Measurements from ENCODE around the gene ARHGAP26.
A peak's percentile ranks its signal among the peaks of the same experiment; 100 is the strongest.

The ARHGAP26 gene

DNA sequence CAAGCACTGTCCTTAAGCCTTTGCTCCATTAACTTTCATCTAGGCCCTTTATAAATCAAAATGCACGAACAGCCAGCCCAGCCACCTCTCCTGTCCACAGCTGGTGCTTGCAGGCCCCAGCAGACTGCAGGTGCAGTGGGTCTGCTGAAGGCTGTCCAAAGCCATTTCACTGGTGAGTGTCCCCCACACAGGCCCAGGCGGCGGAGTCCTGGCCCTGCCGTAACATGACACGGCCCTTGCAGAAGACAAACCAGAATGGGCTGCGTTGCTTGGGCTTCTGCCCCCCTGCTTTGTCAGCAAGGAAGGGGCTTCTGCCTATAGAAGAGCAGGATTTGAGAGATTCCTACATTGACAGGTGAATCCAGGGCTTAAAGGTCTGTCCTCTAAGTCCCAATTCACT lies 444.7 kb downstream of the ARHGAP26 start:
- DNase-seq (ENCODE audit: low read depth in 2 of 3, low spot score in 1 of 3), result no peak

DNA sequence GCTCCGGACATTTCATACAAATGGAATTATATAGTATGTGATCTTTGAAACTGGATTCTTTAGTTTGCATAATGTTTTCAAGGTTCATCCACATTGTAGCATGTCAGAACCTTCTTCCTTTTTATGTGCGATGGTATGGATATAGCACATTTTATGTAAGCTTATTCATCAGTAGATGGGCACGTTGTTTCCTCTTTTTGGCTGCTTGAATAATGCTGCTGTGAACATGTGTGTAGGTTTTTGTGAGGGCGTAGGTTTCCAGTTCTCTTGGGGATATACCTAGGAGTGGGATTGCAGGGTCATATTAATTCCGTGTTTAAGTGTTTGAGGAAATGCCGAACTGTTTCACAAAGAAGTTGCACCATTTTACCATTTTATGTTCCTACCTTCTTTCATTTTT lies 445.5 kb downstream of the ARHGAP26 start:
- no peak for DNase-seq (ENCODE audit: low read depth in 2 of 3, low spot score in 1 of 3)

DNA sequence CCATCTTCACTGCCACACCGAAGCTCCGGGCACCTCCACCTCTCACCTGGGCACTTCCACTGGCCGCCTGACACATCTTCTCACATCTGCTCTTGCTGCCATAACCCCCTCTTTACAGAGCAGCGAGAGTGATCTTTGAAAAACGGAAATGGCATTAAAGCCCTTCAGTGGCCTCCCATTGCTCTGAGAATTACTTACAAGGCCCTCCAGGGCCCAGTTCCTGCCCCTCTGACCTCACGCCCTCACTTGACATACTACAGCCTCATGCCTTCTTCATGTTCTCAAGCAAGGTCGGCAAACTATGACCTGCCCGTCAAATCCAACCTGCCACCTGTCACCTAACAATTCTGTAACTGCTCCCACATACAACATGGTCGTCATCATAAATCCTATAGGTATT lies 446.0 kb downstream of the ARHGAP26 start:
- no peak for DNase-seq (ENCODE audit: low read depth in 2 of 3, low spot score in 1 of 3)

DNA sequence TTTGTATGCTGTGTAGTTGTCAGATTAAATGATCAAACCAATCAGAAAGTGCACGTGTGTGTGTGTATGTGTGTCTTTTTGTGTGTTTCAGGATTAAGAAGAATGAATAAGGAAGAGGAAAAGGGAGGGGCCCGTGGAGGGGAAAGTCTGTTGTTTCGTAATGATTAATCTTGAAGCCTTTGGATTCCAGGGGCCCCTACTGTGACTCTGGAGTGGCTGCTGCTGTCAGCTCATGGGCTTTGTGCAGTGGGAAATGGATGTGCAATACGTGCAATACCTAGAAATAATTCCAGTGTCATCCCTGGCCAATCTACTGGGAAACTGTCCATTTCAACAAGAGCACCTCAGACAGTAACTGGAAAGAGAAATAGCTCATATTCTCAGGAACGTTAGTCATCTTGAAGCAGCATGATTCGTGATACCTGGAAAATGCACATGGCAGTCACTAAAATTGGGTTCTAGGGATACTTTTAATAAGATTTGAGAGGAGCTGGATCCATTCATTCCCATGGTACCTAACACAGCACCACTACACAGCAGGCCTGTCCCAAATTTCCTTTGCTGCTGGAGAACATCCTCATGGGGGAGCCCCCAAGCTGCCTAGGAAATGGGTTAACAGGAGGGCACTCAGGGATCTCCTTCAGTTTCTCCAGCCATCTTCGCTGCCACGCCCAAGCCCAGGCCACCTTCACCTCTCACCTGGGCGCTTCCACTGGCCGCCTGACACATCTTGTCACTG lies 447.1 kb downstream of the ARHGAP26 start:
- no peak for DNase-seq (ENCODE audit: low read depth in 2 of 3, low spot score in 1 of 3)

DNA sequence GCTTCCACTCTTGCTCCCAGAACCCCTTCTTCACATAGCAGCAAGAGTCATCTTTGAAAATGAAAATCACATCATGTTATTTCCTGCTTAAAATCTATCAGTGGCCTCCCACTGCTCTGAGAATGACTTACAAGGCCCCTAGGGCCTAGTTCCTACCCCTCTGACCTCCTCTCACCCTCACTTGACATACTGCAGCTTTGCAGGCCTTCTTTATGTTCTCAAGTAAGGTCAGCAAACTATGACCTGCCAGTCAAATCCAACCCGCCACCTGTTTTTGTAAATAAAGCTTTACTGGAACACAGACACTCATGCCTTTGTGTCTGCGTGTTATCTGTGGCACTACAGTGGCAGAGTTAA lies 447.6 kb downstream of the ARHGAP26 start:
- no peak for DNase-seq (ENCODE audit: low read depth in 2 of 3, low spot score in 1 of 3)

DNA sequence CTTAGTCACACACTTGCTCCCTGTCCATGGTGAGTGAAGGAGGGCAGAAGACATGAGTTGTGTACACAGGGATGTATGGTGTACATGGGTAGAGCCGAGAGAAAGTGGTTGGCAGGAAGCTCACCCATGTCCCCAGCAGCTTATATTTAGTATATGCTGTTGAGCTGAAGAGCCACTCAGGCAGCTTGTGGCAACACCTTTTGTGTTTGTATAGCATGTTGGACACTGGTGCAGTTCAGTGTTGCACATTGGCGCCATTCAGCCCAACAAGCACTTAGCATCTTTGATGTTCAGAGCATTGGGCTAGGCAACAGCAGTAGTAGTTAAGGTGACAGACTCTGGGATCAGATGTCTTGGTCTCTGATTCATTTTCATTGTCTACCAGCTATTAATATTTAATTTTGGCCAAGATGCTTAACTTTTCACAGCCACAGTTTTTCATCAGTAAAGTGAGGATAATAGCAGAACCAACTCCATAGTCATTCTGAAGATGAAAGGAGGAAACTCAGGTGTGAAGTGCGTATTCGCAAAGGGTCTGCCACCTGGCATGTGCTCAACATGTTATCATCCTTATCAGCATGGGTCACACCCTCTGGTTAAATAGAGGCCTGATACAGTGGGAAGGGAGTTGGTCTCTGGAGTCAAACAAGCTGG lies 448.5 kb downstream of the ARHGAP26 start:
- DNase-seq (ENCODE audit: low read depth in 2 of 3, low spot score in 1 of 3), result no peak

DNA sequence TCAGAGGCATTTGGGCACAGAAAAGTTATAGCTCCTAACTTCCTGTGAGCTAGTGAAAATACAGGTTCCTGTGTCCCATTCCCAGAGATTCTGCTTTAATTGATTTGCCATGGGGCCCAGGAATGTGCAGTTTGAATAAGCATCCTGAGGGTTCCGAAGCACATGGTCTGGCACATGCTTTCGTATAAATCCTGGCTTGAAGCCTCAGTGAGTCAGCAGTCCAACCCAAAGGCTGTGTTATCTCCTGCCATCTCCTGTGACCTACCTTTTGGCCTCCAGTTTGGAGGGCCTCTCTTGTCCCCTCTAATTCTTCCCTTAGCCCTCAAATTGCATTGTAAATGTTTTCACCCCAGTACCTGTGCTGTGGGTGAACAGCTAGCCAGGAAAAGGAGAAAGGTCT lies 449.5 kb downstream of the ARHGAP26 start:
- DNase-seq (ENCODE audit: low read depth in 2 of 3, low spot score in 1 of 3), result no peak

DNA sequence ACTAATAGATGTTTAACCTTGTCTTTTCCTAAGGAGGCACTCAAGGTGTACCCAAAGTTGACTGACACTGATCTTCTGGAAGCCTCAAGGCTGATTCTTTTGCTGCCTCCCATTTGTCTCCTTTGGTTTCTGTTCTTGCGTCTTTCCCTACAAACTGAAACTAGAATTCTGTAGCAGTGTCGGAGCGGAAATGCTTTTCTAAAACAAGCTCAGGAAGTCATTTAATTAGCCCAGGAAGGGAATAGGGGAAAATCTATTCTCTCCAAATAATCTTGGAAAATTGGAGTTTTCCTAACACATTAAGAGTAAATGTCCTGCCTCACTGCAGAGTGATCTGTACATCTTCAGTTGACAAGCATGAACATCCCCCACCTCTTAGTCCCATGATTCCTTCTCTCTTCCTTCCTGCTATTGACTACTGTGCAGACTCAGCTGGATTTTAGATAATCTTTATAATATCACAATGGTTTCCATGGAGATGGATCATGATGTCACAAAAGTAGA lies 450.6 kb downstream of the ARHGAP26 start:
- no peak for DNase-seq (ENCODE audit: low read depth in 2 of 3, low spot score in 1 of 3)

DNA sequence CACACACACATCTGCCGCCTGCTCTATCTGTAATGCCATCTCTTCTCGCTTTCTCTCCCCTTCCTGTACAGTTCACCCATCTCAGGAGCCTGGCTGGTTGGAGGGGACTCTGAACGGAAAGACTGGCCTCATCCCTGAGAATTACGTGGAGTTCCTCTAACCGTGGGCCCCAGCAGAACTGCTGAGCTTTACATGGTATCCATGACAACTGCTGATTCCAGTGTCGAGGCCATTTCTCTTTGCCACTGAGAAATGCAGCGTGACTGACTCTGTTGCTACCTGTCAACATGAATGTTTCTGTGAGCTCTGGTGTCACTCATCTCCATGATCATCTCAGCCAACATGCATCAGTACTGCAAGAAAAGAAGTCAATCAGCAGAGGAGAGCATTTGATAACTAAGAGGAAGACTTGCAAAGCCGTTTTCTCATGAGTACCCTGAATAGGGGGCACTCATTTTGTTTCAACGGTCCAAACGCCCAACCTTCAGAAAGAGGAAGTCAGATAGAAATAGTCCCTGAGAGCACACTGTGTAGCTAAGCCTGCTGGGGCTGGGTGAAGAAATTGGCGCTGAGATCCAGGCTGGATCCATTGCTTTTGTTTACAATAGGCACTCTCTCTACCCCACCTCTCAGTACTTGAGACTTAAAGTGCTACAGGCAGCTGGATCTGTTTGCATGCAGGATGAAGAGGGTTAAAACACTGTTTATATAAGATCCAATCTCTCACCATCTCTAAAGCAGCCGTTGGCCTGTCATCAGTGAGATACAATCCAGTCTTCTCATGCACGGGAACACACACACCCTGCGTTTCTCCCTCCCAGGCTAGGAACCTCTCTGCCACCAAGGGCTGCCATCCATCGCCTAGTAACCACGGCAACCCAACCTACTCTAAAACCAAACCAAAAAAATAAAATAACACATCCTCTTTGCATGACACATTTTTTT lies 452.4 kb downstream of the ARHGAP26 start:
- peak in 1 of 3 donors; percentile 37 for DNase-seq (ENCODE audit: low read depth in 2 of 3, low spot score in 1 of 3)

DNA sequence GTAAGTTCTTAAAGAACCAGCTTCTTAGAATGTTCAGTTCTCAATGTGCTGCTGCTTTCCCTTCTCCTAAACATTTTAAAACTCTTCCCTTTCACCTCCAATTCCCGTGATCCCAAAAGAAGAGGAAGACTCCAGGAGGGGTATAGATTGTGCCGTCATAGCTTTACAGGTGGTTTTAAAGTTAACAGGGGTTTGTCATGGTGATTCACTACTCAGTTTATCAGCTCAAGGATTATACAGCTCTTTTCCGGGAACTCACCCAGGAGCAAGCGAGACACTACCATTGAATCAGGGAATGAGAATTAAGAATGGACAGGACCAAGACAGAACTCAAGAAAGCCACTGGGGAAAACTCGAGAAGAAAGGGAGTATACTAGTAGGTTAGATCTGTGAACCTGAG lies 454.5 kb downstream of the ARHGAP26 start:
- no peak for DNase-seq (ENCODE audit: low read depth in 2 of 3, low spot score in 1 of 3)

DNA sequence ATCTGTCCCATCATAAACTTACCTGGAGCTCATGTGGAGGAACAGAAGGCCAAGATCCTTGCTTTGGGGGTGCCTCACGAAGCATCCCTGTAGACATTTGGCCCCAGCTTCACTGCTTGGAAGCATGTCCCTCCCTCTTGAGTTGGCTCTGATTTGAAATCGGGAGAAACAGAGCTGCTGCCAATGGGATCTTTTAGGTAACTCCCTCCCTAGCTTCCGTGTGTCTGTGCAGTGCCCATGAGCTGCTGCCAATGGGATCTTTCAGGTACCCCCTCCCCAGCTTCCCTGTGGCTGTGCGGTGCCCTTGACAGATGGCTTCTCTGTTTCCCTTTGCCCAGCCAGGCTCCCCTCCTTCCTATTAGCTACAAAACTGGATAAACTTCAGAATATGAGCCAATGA lies 455.3 kb downstream of the ARHGAP26 start:
- no peak for DNase-seq (ENCODE audit: low read depth in 2 of 3, low spot score in 1 of 3)

DNA sequence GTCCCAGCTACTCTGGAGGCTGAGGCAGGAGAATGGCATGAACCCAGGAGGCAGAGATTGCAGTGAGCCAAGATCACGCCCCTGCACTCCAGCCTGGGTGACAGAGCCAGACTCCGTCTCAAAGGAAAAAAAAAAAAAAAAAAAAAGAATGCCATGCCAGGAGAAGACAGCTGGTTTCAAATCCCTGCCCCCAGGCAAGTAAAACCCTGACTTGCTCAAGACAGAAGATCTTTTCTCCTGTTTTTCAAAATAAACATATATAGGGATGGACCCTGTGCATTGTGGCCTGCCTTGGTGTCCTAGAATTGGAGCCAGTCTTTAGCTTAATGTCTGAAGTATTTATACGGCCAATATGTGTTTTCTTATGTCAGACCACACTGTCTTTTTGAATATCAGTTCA lies 456.2 kb downstream of the ARHGAP26 start:
- no peak for DNase-seq (ENCODE audit: low read depth in 2 of 3, low spot score in 1 of 3)

DNA sequence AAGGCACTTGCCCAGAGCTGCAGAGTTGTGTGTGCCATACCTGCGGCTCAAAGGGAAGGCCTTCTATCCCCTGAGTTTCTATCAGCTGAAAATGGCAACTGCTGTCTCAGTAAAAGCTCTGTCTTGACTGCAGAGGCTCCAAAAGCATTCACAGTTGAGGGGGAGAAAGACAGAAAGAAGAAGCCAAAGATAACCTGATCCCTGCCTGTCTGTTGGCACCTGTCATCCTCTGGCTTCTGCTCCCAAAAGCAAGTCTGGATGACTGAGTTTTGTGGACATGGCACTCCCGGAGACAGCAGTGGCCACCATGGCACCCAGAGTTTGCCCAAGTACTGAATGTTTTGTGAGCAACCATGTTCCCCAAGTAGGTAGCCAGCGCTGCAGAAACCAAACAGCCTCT lies 456.7 kb downstream of the ARHGAP26 start:
- DNase-seq (ENCODE audit: low read depth in 2 of 3, low spot score in 1 of 3), result no peak

DNA sequence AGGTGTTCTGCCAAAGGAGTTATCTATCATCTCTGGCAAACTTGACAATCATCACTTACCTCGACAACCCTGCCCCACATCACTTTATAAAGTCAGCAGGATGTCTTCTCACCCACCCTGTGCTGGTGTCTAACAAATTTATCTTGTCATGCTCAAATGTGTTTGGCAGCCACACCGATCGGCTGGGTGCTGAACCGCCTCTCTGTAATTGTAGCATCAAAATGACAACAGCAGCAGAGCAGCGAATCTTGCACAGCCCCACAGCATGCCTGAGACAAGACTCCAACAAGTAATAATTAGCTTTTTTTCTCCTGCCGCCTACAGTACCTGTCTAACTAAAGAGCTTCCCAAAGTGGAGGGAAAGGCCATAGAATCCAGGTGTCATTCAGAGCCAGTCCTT lies 457.1 kb downstream of the ARHGAP26 start:
- no peak for DNase-seq (ENCODE audit: low read depth in 2 of 3, low spot score in 1 of 3)

DNA sequence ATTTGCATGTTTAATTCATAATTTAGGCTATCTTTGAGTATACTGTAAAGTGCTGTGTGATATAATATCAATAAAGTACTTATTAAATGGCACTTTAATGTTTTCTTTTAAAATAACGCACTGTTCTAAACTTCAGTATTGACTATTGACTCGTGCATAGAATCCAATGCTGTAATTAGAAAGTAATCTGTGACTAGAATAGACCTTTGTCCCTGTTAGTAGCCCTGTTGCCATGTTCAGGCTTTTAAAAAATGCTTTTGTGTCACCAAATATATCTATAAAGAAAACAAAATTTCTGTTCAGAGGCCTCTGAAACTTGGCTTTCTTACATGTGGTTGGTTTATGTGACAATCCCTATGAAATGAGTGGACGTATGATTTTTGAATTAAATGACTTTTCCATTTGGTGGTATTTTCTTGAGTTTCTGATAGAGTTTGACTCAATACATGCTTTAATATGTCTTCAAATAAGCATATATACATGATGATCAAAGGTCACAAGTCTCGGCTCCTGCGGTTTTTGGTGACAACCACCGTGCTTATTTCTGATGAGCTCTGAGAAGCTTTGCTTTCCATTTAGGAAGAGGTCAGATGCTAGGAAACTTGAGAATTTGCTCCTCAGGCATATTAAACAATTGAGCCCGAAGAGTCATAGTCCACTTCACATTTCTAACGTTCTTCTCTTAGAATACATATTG lies 458.6 kb downstream of the ARHGAP26 start:
- no peak for DNase-seq (ENCODE audit: low read depth in 2 of 3, low spot score in 1 of 3)

DNA sequence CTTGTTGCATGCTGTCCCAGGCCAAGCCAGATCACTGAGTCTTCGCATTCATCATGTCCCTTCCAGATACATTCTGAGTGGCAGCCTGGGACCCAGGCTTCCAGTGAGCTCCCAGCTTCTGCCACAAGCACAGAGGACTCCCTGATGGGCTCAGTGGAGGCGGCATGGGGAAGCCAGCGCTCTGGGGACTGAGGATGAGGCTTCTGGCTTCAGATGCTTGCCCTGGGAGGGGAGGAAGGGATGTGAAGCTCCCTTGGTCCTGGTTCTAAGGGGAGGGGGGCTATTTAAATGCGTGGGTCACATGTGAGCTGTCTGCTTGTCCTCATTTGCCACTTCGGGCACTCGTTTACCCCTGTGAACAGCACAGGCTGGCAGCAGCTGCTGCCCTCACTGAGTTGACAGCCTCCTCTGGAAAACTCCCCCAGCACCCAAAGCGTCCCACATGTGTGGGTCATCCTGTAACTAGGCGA lies 459.3 kb downstream of the ARHGAP26 start:
- DNase-seq (ENCODE audit: low read depth in 2 of 3, low spot score in 1 of 3), result no peak

DNA sequence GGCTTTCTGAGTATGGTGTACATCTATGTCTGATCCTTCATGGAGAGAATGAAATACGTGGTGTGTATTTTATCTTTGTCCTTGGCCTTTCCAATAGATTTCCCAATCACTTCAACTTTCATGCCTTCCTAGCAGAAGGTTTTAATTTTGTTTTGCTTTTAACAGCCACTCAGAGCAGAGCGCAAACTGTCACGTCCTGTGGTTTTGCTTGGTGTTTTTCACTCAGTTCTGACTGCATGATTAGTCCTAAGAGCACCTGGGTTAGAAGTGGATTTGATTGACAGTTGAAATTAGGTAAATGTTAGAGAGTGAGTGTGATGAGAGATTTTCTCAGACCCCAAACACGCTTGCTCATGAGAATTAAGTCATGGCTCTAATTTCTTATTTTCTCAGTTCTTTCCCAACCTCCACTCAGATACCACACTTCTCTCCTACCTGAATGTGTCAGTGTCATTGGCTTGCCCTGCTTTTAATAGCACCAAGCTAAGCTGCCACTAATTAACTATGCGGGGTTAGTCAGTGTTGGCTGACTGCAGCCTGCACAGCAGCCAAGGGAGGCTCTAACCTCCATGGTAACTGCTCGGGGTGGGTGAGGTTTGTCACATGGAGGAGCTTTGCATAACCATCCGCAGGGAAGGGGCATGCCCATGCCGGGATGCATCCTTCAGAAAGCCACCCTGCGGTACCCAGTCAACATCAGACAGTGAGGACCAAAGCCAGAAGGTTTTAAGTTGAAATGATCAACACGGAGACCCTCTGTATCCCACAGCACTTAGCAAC lies 459.9 kb downstream of the ARHGAP26 start:
- no peak for DNase-seq (ENCODE audit: low read depth in 2 of 3, low spot score in 1 of 3)

DNA sequence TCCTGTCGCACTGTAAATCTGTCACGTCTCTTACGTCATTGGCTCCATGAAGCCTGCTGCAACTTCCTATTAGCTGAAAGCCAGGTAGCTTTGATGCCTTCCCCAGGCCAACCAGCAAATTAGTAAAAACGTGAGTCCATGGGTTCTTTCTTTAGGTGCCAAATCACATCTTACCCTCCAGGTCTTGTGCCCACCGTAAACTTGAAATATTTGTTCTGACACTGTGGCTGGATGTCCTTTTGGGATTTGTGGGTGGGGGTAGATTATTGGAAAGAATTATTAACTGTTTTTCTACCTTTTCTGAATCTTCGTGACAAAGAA lies 460.5 kb downstream of the ARHGAP26 start:
- no peak for DNase-seq (ENCODE audit: low read depth in 2 of 3, low spot score in 1 of 3)

DNA sequence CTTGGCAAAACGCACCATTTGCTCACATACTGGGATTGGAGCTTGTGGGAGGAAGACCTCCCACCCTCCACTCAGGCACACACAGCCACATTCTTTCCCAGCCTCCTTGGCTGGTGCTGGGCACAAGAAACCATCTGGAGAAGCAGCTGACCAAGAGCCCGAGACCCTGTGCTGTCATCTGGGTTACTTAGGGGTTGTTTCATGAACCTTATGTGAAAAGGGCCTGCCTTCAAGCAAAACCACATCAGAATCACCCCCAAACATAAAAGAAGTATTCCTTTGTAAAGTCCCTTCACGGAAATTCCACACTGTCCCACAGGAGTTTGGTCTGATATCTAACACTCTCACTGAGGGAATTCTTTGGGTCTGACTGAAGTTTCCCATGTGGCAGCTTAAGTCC lies 461.2 kb downstream of the ARHGAP26 start:
- DNase-seq (ENCODE audit: low read depth in 2 of 3, low spot score in 1 of 3), result no peak
